Trophoblast cell (in vitro differentiated cells and primary cell): Measurements from ENCODE around the gene STPG2.

Source experiments
- DNase-seq, 2 donors: peaks; one replicate each; pipeline ENCODE4 v3.0.0-alpha.2; 2016
- H2AFZ ChIP-seq: 2 replicates; pipeline ENCODE4 v1.6.1; 2013; ENCODE audit warnings: low read length, moderate library complexity, mild to moderate bottlenecking; ENCODE audit not compliant: insufficient read depth, poor library complexity
- H2AK5ac ChIP-seq: 2 replicates; pipeline ENCODE4 v1.6.1; 2013; ENCODE audit warnings: mild to moderate bottlenecking, low read length
- H2BK120ac ChIP-seq: 2 replicates; pipeline ENCODE4 v1.6.1; 2013; ENCODE audit warnings: low read length, mild to moderate bottlenecking, moderate library complexity; ENCODE audit not compliant: insufficient read depth, poor library complexity
- H2BK12ac ChIP-seq: 2 replicates; pipeline ENCODE4 v1.6.1; 2013; ENCODE audit warnings: mild to moderate bottlenecking, low read length, moderate library complexity
- H2BK5ac ChIP-seq: 2 replicates; pipeline ENCODE4 v1.6.1; 2013; ENCODE audit warnings: low read length, low read depth, moderate library complexity, mild to moderate bottlenecking; ENCODE audit not compliant: poor library complexity
- H3K14ac ChIP-seq: 2 replicates; pipeline ENCODE4 v1.6.1; 2013; ENCODE audit warnings: mild to moderate bottlenecking, low read length
- H3K18ac ChIP-seq: 2 replicates; pipeline ENCODE4 v1.6.1; 2013; ENCODE audit warnings: mild to moderate bottlenecking, low read length
- H3K23ac ChIP-seq: 2 replicates; pipeline ENCODE4 v1.6.1; 2013; ENCODE audit warnings: low read length
- H3K27ac ChIP-seq: 2 replicates; pipeline ENCODE4 v1.5.1; 2013; ENCODE audit warnings: low read depth, mild to moderate bottlenecking, inconsistent platforms, low read length, moderate library complexity
- H3K27me3 ChIP-seq: 2 replicates; pipeline ENCODE4 v1.6.1; 2013; ENCODE audit warnings: inconsistent platforms, mild to moderate bottlenecking, low read length, moderate library complexity; ENCODE audit not compliant: insufficient read depth
- H3K36me3 ChIP-seq, 2 experiments: 1 replicate in 1 of 2; 2 replicates in 1 of 2; pipeline ENCODE4 v1.6.1; 2013; ENCODE audit warnings: low read length in 2 of 2, mild to moderate bottlenecking in 2 of 2, moderate library complexity in 1 of 2; ENCODE audit not compliant: insufficient read depth in 2 of 2, control insufficient read depth in 1 of 2
- H3K4ac ChIP-seq: 2 replicates; pipeline ENCODE4 v1.6.1; 2013; ENCODE audit warnings: low read depth, mild to moderate bottlenecking, low read length, moderate library complexity
- H3K4me1 ChIP-seq, 2 experiments: 1 replicate in 1 of 2; 2 replicates in 1 of 2; pipeline ENCODE4 v1.6.1; 2013; ENCODE audit warnings: low read length in 2 of 2, mild to moderate bottlenecking in 2 of 2, moderate library complexity in 1 of 2; ENCODE audit not compliant: insufficient read depth in 2 of 2, control insufficient read depth in 1 of 2
- H3K4me2 ChIP-seq: 2 replicates; pipeline ENCODE4 v1.6.1; 2013; ENCODE audit warnings: inconsistent platforms, mild to moderate bottlenecking, low read length, moderate library complexity
- H3K4me3 ChIP-seq: 2 replicates; pipeline ENCODE4 v1.5.1; 2013; ENCODE audit warnings: mild to moderate bottlenecking, low read depth, low read length, inconsistent platforms
- H3K79me1 ChIP-seq: one replicate; pipeline ENCODE4 v1.6.1; 2013; ENCODE audit warnings: low read length
- H3K79me2 ChIP-seq: 2 replicates; pipeline ENCODE4 v1.6.1; 2013; ENCODE audit warnings: low read length, mild to moderate bottlenecking; ENCODE audit not compliant: control insufficient read depth, insufficient read depth, poor library complexity
- H3K9ac ChIP-seq: 2 replicates; pipeline ENCODE4 v1.6.1; 2013; ENCODE audit warnings: mild to moderate bottlenecking, low read length
- H3K9me3 ChIP-seq: 2 replicates; pipeline ENCODE4 v1.6.1; 2013; ENCODE audit warnings: low read depth, mild to moderate bottlenecking, control low read depth, inconsistent platforms, low read length; ENCODE audit not compliant: insufficient read depth
- H4K12ac ChIP-seq: 2 replicates; pipeline ENCODE4 v1.6.1; 2013; ENCODE audit warnings: low read depth, mild to moderate bottlenecking, low read length, moderate library complexity
- H4K8ac ChIP-seq: 2 replicates; pipeline ENCODE4 v1.6.1; 2013; ENCODE audit warnings: low read depth, mild to moderate bottlenecking, low read length, moderate library complexity
- H4K91ac ChIP-seq: one replicate; pipeline ENCODE4 v1.6.1; 2013; ENCODE audit warnings: low read depth, mild to moderate bottlenecking, low read length, moderate library complexity
- WGBS: extraction: QIAGEN DNeasy Blood & Tissue Kit; methylation state at CpG from one replicate; pipeline ENCODE4 v1.1.7; 2013; ENCODE audit warnings: missing lambda C conversion rate; ENCODE audit not compliant: insufficient read length, insufficient coverage; ENCODE audit errors: extremely low coverage; 5-methylcytosine and 5-hydroxymethylcytosine counted together

Gene STPG2

GRCh38 chr4:97587912-97588311, 555.4 kb downstream of the STPG2 start:
- H2BK5ac ChIP-seq = no peak overlapping the region
- no peaks in the 10 kb centered on the region for H3K4me1 ChIP-seq
- H3K4me2 ChIP-seq = no peak overlapping the region
- no peak overlapping the region for H3K4me3 ChIP-seq
- H2AFZ ChIP-seq = no peak overlapping the region
- H3K79me2 ChIP-seq = no peaks in the 10 kb centered on the region
- no peaks in the 10 kb centered on the region for H3K36me3 ChIP-seq
- no peaks in the 10 kb centered on the region for H3K9me3 ChIP-seq
- no peak overlapping the region for H3K27ac ChIP-seq
- no peak overlapping the region for H4K91ac ChIP-seq
- no peak overlapping the region for H2BK120ac ChIP-seq
- H4K8ac ChIP-seq = no peak overlapping the region
- WGBS = no CpG with 5 or more reads among the region's 2 CpGs
- H2BK12ac ChIP-seq = no peak overlapping the region
- H3K79me1 ChIP-seq = no peaks in the 10 kb centered on the region
- H3K23ac ChIP-seq = no peak overlapping the region
- H3K27me3 ChIP-seq = no peaks in the 10 kb centered on the region
- no peak overlapping the region for H3K9ac ChIP-seq
- H3K18ac ChIP-seq = no peak overlapping the region
- DNase-seq = no peak
- no peak overlapping the region for H3K14ac ChIP-seq
- no peak overlapping the region for H4K12ac ChIP-seq
- no peak overlapping the region for H2AK5ac ChIP-seq
- no peak overlapping the region for H3K4ac ChIP-seq

- Histone ChIP-seq H3K9ac (no peak overlapping the region), H2AFZ (no peak overlapping the region), H3K27me3 (no peaks in the 10 kb centered on the region), H3K4me1 (no peaks in the 10 kb centered on the region), H3K18ac (no peak overlapping the region), H2BK12ac (no peak overlapping the region), H3K4ac (no peak overlapping the region), H2AK5ac (no peak overlapping the region), H3K36me3 (no peaks in the 10 kb centered on the region), H4K8ac (no peak overlapping the region), H3K4me2 (no peak overlapping the region), H4K91ac (no peak overlapping the region), H3K79me2 (no peaks in the 10 kb centered on the region), H3K4me3 (no peak overlapping the region), H2BK5ac (no peak overlapping the region), H4K12ac (no peak overlapping the region), H3K79me1 (no peaks in the 10 kb centered on the region), H3K9me3 (no peaks in the 10 kb centered on the region), H3K14ac (no peak overlapping the region), H3K23ac (no peak overlapping the region), H2BK120ac (no peak overlapping the region), H3K27ac (no peak overlapping the region)
- no peak for DNase-seq
Measured at GRCh38 chr4:97585274-97585673, 558.0 kb downstream of the STPG2 start.

- H3K27ac ChIP-seq = no peak overlapping the region
- no peak overlapping the region for H4K12ac ChIP-seq
- H2BK5ac ChIP-seq = no peak overlapping the region
- H2AFZ ChIP-seq = no peak overlapping the region
- H4K91ac ChIP-seq = no peak overlapping the region
- no peak overlapping the region for H3K4ac ChIP-seq
- H3K9me3 ChIP-seq = no peaks in the 10 kb centered on the region
- H3K4me3 ChIP-seq = no peak overlapping the region
- no peak overlapping the region for H3K18ac ChIP-seq
- H3K14ac ChIP-seq = no peak overlapping the region
- H3K4me1 ChIP-seq = no peaks in the 10 kb centered on the region
- no peak overlapping the region for H3K23ac ChIP-seq
- no peak overlapping the region for H2AK5ac ChIP-seq
- no peaks in the 10 kb centered on the region for H3K79me2 ChIP-seq
- no peaks in the 10 kb centered on the region for H3K79me1 ChIP-seq
- WGBS = no CpG with 5 or more reads among the region's 1 CpG
- H3K9ac ChIP-seq = no peak overlapping the region
- H3K4me2 ChIP-seq = no peak overlapping the region
- H3K36me3 ChIP-seq = no peaks in the 10 kb centered on the region
- H2BK12ac ChIP-seq = no peak overlapping the region
- no peak overlapping the region for H4K8ac ChIP-seq
- DNase-seq = no peak
- no peak overlapping the region for H2BK120ac ChIP-seq
- H3K27me3 ChIP-seq = no peaks in the 10 kb centered on the region
Measured at GRCh38 chr4:97582890-97583289, 560.4 kb downstream of the STPG2 start.

- Histone ChIP-seq H4K8ac (no peak overlapping the region), H3K23ac (no peak overlapping the region), H2AFZ (no peak overlapping the region), H2BK12ac (no peak overlapping the region), H4K91ac (no peak overlapping the region), H2BK120ac (no peak overlapping the region), H3K4ac (no peak overlapping the region), H3K79me2 (no peaks in the 10 kb centered on the region), H4K12ac (no peak overlapping the region), H3K9me3 (no peaks in the 10 kb centered on the region), H3K4me2 (no peak overlapping the region), H2BK5ac (no peak overlapping the region), H3K4me3 (no peak overlapping the region), H3K27me3 (no peaks in the 10 kb centered on the region), H3K27ac (no peak overlapping the region), H3K9ac (no peak overlapping the region), H3K79me1 (no peaks in the 10 kb centered on the region), H2AK5ac (no peak overlapping the region), H3K36me3 (no peaks in the 10 kb centered on the region), H3K14ac (no peak overlapping the region), H3K4me1 (no peaks in the 10 kb centered on the region), H3K18ac (no peak overlapping the region)
- no peak for DNase-seq
- no CpG with 5 or more reads among the region's 2 CpGs for WGBS
Measured at GRCh38 chr4:97577004-97577403, 566.3 kb downstream of the STPG2 start.
